Measurements from ENCODE around the gene ATP5PO. TPM values are rescaled to one million over a fixed set of nuclear protein-coding genes. Genes with fewer than 3 reads are reported as not detected.

Gene ATP5PO
- total RNA-seq, result 164 and 168 TPM in 2 replicates

DNA sequence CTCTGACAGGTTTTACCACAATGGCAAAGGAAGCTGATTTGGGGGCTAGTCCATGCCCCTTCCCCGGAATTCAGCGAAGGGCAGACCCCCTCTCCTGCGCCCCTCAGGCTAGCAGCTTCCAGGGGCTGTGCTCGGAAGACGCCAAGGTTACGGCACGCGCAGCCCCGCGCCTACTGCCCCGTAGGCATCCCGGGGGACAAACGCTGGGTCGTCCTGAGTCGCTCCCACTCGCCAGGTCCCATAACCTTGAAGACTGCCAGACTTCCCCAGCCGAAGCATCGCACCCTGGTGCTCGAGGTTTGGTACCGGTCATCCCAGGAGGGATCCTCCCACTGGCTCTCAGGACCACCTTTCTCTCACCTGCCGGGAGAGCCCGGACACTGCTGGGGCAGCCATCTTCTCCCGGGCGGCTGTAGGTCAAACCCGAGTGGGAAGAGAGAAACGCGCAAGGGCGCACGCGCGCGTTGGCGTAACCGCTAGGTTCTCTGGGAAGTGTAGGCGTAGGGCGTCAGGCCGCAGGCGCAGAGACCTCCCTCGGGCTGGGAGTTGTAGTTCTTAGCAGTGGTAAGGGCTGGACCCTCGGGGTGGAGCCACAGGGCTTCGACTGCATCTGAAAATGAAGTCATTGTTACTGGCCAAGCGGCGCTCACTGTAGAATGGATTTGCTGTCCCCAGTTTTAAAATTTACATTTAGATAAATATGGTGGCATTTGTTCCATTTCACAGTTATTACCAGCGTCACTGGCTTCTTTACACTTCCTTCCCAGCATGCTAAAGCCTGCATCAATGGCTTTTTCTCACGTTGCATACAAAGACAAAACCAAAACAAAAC, at the start of gene ATP5PO:
ATP5PO (minus strand) TSS at position 437 of the 832 bp plus-strand sequence; CDS start at position 396, 41 bp downstream.

Other genes with a start within 250 kb of the ATP5PO start
- gene MRPS6, start 157.8 kb upstream of the ATP5PO start, total RNA-seq, result 20.0 and 40.6 TPM in 2 replicates
- 57.1 and 62.6 TPM in 2 replicates for gene SLC5A3, start 157.8 kb upstream of the ATP5PO start, total RNA-seq

All from uterine smooth muscle cell (primary cell).